ENCODE data around the gene FANK1. TPM values are rescaled to one million over a fixed set of nuclear protein-coding genes. Genes with fewer than 3 reads are reported as not detected.
A peak's percentile ranks its signal among the peaks of the same experiment; 100 is the strongest.
"Not testable (repeated sequence)": the region's sequence is repeated elsewhere in the genome, so short reads cannot be mapped to it uniquely, and the experiment has no call there.

FANK1 gene
- total RNA-seq, 2 donors from 2014 or later: not detected

DNA sequence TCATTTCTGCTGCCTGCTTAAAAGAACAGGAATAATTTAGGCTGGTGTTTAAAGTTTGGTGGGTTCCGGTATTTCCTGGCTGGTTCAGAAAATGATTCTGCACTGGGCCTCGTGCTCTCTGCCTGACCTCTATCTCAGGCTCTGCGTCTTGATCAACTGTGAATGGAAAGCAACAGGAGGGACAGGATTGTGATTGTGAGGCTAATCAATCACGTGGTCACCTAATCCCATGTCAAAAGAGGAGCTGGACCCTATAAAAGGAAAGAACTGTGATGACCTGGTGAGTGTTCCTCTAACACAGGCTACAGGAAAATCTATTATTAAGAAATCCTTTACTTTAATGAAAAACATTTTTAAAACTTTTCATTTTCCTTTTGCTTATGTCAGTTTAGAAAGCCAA is 15.2 kb upstream of the FANK1 start, which contains the start of gene DHX32:
DHX32 (minus strand) TSS at position 101 of the 400 bp plus-strand sequence. CDS start 468 bp downstream, outside the sequence.
- Histone ChIP-seq H3K27me3 (replicated peaks; ENCODE audit: insufficient read depth) (no peaks in the 10 kb centered on the region), H3K9me3 (peaks cover 4% of the 10 kb centered on the region), H3K4me1 (ENCODE audit: control insufficient read depth in 1 of 2, low read depth in 2 of 2) (no peaks in the 10 kb centered on the region), H3K27ac (no peak within 1 kb of the TSS), H3K4me3 (no peak within 1 kb of the TSS), H3K36me3 (peaks cover 3% of the 10 kb centered on the region)
- DNase-seq (ENCODE audit: low spot score) (no peak), ATAC-seq (ENCODE audit: insufficient number of reproducible peaks, low FRiP score, low read depth) (no peak)
- TF ChIP-seq, protein P1, sequence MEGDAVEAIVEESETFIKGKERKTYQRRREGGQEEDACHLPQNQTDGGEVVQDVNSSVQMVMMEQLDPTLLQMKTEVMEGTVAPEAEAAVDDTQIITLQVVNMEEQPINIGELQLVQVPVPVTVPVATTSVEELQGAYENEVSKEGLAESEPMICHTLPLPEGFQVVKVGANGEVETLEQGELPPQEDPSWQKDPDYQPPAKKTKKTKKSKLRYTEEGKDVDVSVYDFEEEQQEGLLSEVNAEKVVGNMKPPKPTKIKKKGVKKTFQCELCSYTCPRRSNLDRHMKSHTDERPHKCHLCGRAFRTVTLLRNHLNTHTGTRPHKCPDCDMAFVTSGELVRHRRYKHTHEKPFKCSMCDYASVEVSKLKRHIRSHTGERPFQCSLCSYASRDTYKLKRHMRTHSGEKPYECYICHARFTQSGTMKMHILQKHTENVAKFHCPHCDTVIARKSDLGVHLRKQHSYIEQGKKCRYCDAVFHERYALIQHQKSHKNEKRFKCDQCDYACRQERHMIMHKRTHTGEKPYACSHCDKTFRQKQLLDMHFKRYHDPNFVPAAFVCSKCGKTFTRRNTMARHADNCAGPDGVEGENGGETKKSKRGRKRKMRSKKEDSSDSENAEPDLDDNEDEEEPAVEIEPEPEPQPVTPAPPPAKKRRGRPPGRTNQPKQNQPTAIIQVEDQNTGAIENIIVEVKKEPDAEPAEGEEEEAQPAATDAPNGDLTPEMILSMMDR (IDR thresholded peaks at IDR 0.05): no peak

DNA sequence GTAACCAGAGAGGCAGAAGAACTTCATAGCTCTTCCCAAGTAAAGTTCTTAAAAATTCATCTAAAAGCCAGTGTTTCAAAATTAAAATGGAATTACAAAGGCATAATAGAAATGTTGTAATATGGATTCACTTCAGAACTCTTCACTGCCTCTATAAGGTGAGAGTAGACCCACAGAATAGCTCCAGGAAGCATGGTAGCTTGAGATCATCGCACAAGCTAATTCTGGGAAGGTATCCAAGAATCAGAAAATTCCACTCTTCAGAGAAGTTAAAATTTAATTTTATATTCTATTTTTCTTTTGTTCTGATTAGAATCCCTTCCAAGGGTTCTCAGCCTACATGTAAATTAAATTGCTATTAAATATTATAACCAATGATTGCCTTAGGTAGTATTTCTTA is 13.8 kb upstream of the FANK1 start:
- no peaks in the 10 kb centered on the region for H3K27me3 ChIP-seq (replicated peaks; ENCODE audit: insufficient read depth)
- H3K27ac ChIP-seq: no peak overlapping the region
- TF ChIP-seq, protein P1 (IDR thresholded peaks at IDR 0.05): no peak
- no peak overlapping the region for H3K4me3 ChIP-seq
- DNase-seq (ENCODE audit: low spot score): no peak
- no peaks in the 10 kb centered on the region for H3K4me1 ChIP-seq (ENCODE audit: control insufficient read depth in 1 of 2, low read depth in 2 of 2)
- H3K36me3 ChIP-seq: no peaks in the 10 kb centered on the region
- ATAC-seq (ENCODE audit: insufficient number of reproducible peaks, low FRiP score, low read depth): no peak
- no peaks in the 10 kb centered on the region for H3K9me3 ChIP-seq

DNA sequence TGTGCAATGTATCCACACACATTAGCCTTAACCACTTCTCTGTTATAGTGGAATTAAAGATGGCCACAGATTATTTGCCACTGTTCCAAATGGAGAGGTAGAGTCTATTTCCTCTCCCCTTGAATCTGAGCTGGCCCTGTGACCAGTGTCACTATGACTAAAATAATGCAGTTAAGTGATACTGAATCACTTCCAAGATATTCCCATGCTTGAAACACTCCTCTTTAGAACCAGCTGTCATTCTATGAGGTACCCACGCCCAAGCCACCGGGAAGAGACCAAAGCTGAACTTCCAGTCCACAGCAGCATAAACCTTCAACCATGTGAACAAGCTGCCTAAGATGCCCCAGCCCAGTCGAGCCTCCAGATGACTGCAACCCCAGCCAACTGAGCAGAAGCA is 13.2 kb upstream of the FANK1 start:
- DNase-seq (ENCODE audit: low spot score) (no peak), ATAC-seq (ENCODE audit: insufficient number of reproducible peaks, low FRiP score, low read depth) (no peak)
- no peaks in the 10 kb centered on the region for H3K36me3 ChIP-seq
- H3K4me3 ChIP-seq: no peak overlapping the region
- no peaks in the 10 kb centered on the region for H3K4me1 ChIP-seq (ENCODE audit: control insufficient read depth in 1 of 2, low read depth in 2 of 2)
- H3K27me3 ChIP-seq (replicated peaks; ENCODE audit: insufficient read depth): no peaks in the 10 kb centered on the region
- TF ChIP-seq, protein P1 (IDR thresholded peaks at IDR 0.05): no peak
- no peak overlapping the region for H3K27ac ChIP-seq
- no peaks in the 10 kb centered on the region for H3K9me3 ChIP-seq

DNA sequence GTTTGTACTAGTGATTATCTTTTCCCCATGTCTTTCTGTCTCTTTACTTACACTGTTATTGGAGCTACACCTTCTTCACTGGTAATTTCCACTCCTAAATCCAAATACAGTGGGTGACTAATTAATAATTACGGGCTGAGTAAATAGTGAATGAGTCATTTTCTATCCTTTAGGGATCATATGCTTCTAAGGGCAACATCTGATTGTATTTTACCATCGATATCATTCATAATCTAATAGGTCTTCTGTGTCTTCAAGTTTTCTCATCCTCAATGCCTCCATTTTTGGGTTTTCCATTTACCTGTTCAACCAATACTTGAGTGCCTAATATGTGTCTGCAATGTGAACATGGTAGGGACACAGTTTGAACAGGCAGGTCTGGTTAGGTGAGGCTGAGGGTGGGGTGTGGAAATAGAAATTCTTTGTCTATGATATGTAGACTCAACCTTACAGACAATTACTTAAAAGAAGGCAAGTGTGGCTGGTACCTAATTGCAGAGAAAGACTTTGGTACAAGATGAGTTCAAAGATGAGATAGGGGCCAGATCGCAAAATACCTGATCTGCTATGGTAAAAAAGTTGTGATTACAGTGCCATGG is 9.4 kb upstream of the FANK1 start:
- TF ChIP-seq, protein P1 (IDR thresholded peaks at IDR 0.05): no peak
- Histone ChIP-seq H3K4me1 (ENCODE audit: control insufficient read depth in 1 of 2, low read depth in 2 of 2) (no peaks in the 10 kb centered on the region), H3K4me3 (no peak overlapping the region), H3K27me3 (replicated peaks; ENCODE audit: insufficient read depth) (no peaks in the 10 kb centered on the region), H3K27ac (no peak overlapping the region), H3K36me3 (no peaks in the 10 kb centered on the region), H3K9me3 (no peaks in the 10 kb centered on the region)
- no peak for ATAC-seq (ENCODE audit: insufficient number of reproducible peaks, low FRiP score, low read depth)
- no peak for DNase-seq (ENCODE audit: low spot score)

DNA sequence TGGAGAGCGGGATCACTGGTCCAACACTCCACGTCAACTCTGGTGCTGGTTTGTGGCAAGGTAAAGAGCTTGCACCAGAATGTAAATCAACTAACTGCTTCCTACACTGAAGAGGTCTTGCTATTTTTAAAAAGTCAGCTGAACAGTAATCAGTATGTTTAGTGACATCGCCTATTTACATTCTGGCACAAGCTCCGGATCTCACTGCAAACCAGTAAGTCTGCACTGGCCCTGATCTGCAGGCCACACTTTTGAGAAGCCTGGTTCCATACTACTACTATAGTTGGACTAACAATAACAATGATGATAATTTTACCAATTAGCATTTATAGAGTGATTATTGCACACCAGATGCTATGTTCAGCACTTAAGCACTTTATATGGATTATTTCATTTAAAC is 6.9 kb upstream of the FANK1 start:
- not testable (repeated sequence) for H3K9me3 ChIP-seq; H3K4me3 ChIP-seq; ATAC-seq (ENCODE audit: insufficient number of reproducible peaks, low FRiP score, low read depth); DNase-seq (ENCODE audit: low spot score); H3K4me1 ChIP-seq (ENCODE audit: control insufficient read depth in 1 of 2, low read depth in 2 of 2); H3K27me3 ChIP-seq (replicated peaks; ENCODE audit: insufficient read depth); H3K36me3 ChIP-seq; H3K27ac ChIP-seq

DNA sequence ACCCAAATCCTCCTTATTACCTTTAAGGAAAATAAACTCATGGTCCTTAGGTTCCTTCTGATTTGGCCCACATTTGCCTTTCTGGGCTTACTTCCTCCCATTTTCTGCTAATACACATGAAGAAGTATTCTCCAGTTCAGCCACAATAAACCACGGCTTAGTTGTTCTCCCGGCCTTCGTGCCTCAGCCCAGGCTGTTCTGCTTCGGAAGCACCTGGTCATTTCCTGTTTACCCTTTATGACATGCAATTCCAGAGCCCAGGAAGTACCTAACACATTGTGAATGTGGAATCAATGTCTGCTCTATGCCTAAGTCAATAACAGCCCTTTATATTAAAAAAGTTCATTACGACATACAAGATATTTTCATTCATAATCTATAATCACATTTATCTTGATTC is 4.0 kb upstream of the FANK1 start:
- not testable (repeated sequence) for ATAC-seq (ENCODE audit: insufficient number of reproducible peaks, low FRiP score, low read depth); H3K27ac ChIP-seq; H3K27me3 ChIP-seq (replicated peaks; ENCODE audit: insufficient read depth); H3K9me3 ChIP-seq; H3K4me1 ChIP-seq (ENCODE audit: control insufficient read depth in 1 of 2, low read depth in 2 of 2); H3K36me3 ChIP-seq; H3K4me3 ChIP-seq; DNase-seq (ENCODE audit: low spot score)

DNA sequence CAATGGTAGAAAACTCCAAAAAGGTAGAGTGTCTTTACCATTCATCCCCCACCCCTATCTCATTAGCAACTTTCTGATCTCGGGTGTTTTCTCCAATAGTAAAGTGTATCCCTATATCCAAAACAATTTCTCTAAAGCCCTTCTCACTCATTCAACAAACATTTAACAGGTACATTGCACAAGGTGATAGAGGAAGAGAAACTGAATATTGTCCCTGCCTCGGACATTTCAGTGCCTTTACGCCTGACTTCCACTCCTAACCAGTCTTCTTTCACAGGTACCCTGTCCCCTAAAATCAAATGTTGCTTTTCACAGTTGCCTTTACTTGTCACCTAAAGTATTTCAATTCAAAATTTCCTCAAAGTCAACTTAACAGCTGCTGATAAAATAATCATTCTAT is 2.2 kb upstream of the FANK1 start:
- ATAC-seq (ENCODE audit: insufficient number of reproducible peaks, low FRiP score, low read depth); H3K9me3 ChIP-seq; H3K4me3 ChIP-seq; H3K4me1 ChIP-seq (ENCODE audit: control insufficient read depth in 1 of 2, low read depth in 2 of 2); DNase-seq (ENCODE audit: low spot score); H3K27ac ChIP-seq; H3K36me3 ChIP-seq; H3K27me3 ChIP-seq (replicated peaks; ENCODE audit: insufficient read depth): not testable (repeated sequence)

DNA sequence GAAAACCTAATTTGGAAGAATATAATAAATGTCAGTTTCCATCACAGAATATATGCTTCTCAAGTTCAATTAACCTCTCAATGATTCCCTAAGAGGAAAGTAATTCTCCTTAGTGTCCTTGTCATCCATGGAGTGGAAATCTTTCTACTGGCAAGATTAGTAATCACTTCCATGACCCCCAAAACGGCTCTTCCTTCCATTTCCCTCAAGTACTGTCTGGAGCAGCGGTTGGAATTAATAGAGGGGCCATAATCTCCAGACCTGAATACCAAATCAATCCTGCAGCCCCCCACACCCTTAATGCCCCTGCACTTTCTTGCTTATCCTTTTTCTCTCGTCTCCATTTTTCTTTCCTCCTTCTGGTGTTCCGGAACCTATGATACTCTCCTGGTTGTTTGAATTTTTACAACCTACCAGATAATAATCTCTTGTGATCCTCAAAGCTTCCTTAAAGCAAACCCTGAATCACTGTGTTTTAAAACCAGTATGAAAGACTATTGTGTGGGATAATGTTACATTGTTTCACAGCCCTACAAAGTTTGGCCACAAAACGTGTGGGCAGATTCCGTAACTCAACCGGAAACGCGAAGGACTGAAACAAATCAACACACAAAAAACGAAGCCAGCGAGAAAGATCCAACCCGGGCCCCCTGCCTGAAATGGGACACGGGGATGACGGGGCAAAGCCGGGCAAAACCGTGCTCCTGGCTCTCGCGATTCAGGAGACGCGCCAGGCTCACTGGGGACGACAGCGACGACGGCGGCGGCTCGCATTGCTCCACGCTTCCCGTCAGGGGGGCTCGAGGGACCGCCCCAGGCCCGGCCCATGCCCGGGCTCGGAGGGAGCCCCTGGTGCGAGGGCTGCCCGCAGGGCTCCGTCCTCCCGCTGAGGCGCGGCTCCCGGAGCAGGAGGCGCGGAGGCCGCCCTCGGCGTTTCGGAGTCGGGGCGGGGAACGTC is 955 bp upstream of the FANK1 start:
- ATAC-seq (ENCODE audit: insufficient number of reproducible peaks, low FRiP score, low read depth) (peak; percentile 56), DNase-seq (ENCODE audit: low spot score) (peak; percentile 4)
- H3K27me3 ChIP-seq (replicated peaks; ENCODE audit: insufficient read depth); H3K4me1 ChIP-seq (ENCODE audit: control insufficient read depth in 1 of 2, low read depth in 2 of 2); H3K9me3 ChIP-seq; H3K36me3 ChIP-seq: not testable (repeated sequence)
- Histone ChIP-seq H3K4me3 (peak overlapping the region; percentile 87), H3K27ac (peak overlapping the region; percentile 56 to 70)
